Measurements from ENCODE around the gene FGGY.
"Not testable (repeated sequence)": the region's sequence is repeated elsewhere in the genome, so short reads cannot be mapped to it uniquely, and the experiment has no call there.

Gene FGGY

GRCh38 chr1:59496156-59496555, 199.3 kb downstream of the FGGY start:
- not testable (repeated sequence) for DNase-seq

DNA sequence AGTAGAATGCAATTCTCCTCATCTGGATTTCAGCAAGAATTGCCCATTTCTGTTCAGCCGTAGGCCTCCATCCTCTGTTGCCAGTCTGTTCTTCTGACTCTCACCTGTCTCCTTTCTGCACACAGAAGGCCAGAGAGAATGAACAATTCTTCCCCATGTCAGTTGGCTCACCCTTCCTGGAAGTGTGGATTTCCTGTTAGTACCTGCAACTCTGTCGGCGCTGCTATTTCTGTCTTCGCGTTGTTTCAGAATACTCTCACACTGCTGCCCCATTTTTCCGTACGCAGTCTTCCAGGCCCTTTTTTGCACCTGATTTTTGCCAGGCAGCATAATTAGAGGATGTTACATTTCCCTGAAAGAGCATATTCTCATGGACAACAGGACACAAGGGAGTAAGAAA, 200.7 kb downstream of the FGGY start:
- no peak for DNase-seq

- DNase-seq: peak; percentile 17 to 20
Measured at GRCh38 chr1:59498640-59499039, 201.7 kb downstream of the FGGY start.

DNA sequence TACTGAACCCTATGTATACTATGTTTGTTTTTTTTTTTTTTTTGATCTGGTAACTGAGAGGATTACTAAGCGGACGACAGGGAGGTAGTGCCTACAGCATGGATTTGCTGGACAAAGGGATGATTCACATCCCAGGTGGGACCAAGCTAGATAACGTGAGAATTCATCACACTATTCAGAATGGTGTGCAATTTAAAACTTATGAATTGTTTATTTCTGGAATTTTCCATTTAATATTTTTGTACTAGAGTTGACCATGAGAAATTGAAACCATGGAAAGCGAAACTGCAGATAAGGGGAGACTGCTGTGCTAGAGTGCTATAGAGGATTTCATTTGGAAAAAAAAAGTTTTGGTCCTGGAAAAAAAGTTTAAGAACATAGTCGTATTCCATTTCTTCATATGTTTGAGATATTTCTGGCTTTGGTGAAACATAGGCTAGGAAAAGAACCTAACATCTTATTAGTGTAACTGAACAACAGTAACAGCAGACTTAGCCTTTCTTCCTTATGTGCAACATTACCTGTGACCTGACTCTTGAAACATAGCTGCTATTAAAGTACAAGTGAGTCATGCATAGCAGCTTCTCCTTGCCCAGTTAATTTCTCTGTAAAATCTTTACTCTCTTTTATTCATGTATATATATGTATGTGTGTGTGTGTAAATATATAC, 202.5 kb downstream of the FGGY start:
- DNase-seq: no peak

DNA sequence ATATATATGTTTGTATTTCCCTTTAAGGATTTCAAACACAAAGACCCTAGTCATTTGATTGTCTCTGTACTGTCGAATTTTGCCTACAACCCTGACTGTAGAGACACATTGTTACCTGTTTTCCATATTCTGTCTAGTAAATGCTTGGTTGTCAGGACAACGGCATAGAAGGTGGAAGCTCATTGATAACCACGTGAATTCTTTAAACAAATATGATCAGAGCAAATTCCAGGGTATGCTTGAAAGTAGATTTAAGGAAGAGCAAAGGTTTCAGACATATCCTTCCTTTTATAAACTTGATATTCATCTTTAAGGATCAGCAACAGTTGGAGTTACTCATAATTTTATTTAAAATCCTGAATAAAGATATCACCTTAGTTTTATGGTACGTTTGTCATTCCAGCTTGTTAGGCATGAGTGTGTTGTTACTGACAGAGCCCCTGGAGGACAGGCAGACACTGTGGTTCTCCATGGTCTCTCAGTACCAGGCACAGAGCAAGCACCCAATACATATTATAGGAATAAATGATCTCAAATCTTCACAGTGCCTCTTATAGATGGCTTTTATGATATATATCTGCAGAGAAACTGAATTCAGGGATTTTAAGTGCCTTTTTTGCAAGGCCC, 203.2 kb downstream of the FGGY start:
- DNase-seq: no peak

- DNase-seq: no peak
Measured at GRCh38 chr1:59500950-59501742, 204.3 kb downstream of the FGGY start.

GRCh38 chr1:59502009-59502691, 205.3 kb downstream of the FGGY start:
- DNase-seq: no peak

- DNase-seq: no peak
Measured at GRCh38 chr1:59504276-59504675, 207.4 kb downstream of the FGGY start.

GRCh38 chr1:59505596-59506028, 208.7 kb downstream of the FGGY start:
- no peak for DNase-seq

GRCh38 chr1:59506952-59507351, 210.1 kb downstream of the FGGY start:
- DNase-seq: peak; percentile 89 to 96

GRCh38 chr1:59509341-59509875, 212.5 kb downstream of the FGGY start:
- no peak for DNase-seq

- DNase-seq: no peak
Measured at GRCh38 chr1:59510249-59510648, 213.4 kb downstream of the FGGY start.

- DNase-seq: no peak
Measured at GRCh38 chr1:59511476-59512465, 214.9 kb downstream of the FGGY start.

DNA sequence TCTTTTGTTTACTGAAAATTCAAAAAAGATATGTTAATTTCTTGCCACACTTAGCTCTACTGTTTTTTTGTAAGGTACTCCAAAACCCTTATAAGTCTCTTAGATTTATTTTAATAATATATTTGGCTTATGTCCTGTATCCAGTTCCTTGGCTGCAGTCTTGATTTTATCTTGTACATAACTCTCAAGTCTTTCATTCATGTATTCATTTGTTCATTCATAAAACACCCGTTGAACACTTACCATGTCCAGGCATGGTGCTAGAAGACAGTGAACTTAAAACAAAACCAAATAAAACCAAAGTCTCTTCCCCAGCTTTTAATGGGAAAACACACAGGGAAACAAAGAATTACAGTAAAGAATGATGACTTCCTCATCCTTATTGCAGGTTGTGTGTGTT, 215.8 kb downstream of the FGGY start:
- DNase-seq: no peak

DNA sequence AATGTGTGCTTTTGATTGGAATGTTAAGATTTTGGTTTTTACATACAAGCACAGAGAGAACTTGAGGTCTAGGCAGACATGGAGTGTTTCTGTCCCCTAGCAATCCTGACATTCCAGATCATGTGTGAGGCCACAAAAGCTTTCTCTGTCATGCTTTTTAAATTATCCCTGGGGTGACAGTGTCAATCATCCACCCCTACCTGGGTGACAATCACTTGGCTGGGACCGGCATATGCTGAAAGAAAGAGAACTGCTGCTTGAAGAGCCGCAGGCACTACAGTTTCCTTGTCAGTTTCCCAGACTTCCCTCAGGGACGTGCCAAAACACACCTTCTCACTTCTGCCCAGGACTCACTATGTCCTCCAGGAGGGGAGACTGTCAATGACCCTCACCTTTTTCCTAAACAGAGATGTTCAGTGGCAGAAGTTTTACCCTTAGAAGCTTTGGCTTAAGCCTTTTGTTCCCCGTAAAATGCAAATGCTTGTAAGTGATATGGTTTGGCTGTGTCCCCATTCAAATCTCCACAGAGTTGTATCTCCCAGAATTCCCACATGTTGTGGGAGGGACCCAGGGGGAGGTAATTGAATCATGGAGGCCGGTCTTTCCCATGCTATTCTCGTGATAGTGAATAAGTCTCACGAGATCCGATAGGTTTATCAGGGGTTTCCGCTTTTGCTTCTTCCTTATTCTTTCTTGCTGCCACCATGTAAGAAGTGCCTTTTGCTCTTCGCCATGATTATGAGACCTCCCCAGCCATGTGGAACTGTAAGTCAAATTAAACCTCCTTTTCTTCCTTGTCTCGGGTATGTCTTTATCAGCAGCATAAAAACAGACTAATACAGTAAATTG, 217.4 kb downstream of the FGGY start:
- DNase-seq: no peak

GRCh38 chr1:59516881-59517280, 220.0 kb downstream of the FGGY start:
- DNase-seq: no peak

GRCh38 chr1:59520194-59520593, 223.3 kb downstream of the FGGY start:
- DNase-seq: no peak

- DNase-seq: no peak
Measured at GRCh38 chr1:59520827-59521418, 224.0 kb downstream of the FGGY start.

GRCh38 chr1:59521456-59521855, 224.6 kb downstream of the FGGY start:
- DNase-seq: no peak

DNA sequence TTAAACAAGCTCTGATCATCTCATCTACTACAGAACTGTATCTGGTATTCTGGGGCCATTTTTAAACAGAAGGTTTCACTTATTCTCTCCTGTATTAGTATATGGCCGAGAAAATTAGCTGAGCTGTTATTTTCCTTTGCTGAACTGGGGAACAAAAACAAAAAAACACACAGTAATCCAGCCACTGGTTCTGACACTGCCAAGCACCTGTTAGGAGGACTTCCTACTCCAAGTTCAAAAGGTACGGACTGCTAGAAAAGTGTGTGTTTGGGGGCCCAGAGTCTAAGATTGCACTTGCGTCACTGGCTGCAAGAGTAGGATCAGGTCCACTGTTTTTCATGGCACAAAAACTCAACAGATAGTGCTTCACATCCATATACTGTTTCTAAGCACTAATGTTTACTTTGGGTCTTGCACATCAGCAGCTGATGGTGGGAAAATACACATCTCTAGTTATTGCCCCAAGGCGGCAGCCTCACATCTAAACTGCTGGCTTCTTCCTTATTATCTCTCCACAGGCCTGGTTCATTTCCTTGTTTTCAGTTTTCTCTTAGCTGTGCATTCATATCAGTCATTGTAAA, 226.1 kb downstream of the FGGY start:
- no peak for DNase-seq
